ENCODE data around the gene NFIB. TPM values are rescaled to one million over a fixed set of nuclear protein-coding genes. Genes with fewer than 3 reads are reported as not detected.

The NFIB gene
- total and polyA plus RNA-seq, 2 of the 8 experiments (the other 6 are each of a cell fraction or from before 2014, with no cell fraction given): 2.6 to 13.1 TPM

DNA sequence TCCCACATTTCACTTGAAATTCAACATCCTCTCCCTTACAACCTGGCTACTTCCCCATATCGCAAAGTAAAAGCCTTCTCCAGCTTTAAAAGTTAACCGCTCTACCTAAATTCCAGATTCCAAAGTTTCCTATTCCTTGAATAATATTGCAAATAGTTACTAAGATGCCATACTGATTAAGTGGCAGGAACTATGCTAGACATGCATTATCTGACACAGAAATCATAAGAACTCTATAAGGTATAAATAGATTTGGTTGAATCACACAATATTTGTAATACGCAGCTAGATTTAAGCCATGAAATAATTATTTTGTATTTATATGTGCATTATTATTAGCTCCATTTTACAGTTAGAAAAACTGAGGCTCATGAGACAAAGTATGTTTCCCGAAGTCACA lies 92.8 kb downstream of the NFIB start (continued):
- no peak for TF ChIP-seq SRF (IDR thresholded peaks at IDR 0.05; ENCODE audit: low read depth, low read length)
- no peak for TF ChIP-seq PHF8 (conservative IDR thresholded peaks at IDR 0.05; ENCODE audit: low read depth, low read length)
- no peak for TF ChIP-seq NANOG (IDR thresholded peaks at IDR 0.05; ENCODE audit: insufficient read depth, low read depth, low read length, poor library complexity, severe bottlenecking)
- TF ChIP-seq, protein P1, sequence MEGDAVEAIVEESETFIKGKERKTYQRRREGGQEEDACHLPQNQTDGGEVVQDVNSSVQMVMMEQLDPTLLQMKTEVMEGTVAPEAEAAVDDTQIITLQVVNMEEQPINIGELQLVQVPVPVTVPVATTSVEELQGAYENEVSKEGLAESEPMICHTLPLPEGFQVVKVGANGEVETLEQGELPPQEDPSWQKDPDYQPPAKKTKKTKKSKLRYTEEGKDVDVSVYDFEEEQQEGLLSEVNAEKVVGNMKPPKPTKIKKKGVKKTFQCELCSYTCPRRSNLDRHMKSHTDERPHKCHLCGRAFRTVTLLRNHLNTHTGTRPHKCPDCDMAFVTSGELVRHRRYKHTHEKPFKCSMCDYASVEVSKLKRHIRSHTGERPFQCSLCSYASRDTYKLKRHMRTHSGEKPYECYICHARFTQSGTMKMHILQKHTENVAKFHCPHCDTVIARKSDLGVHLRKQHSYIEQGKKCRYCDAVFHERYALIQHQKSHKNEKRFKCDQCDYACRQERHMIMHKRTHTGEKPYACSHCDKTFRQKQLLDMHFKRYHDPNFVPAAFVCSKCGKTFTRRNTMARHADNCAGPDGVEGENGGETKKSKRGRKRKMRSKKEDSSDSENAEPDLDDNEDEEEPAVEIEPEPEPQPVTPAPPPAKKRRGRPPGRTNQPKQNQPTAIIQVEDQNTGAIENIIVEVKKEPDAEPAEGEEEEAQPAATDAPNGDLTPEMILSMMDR (IDR thresholded peaks at IDR 0.05; ENCODE audit: control extremely low read depth in 1 of 3, insufficient read depth in 1 of 3, low read depth in 1 of 3, low read length in 3 of 3): no peak
